Ascending aorta (tissue), 2 donors: Measurements from ENCODE around the gene DDX1. TPM values are rescaled to one million over a fixed set of nuclear protein-coding genes. Genes with fewer than 3 reads are reported as not detected.

Source experiments
- DNase-seq, 2 donors: peaks; one replicate each; pipeline ENCODE4 v3.0.0-alpha.2; 2019; ENCODE audit warnings: low spot score in 2 of 2
- H3K27ac ChIP-seq, 2 donors: fragments of 200-600 bp; sonication (generic); one replicate each; pipeline ENCODE4 v1.5.1; 2016 to 2017; ENCODE audit warnings: mild to moderate bottlenecking in 1 of 2
- H3K27me3 ChIP-seq: fragments of 200-600 bp; sonication (generic); one replicate; pipeline ENCODE4 v1.5.1; 2017
- H3K36me3 ChIP-seq, 2 donors: fragments of 200-600 bp; sonication (generic); one replicate each; pipeline ENCODE4 v1.5.1; 2016
- H3K4me1 ChIP-seq, 2 donors: fragments of 200-600 bp; sonication (generic); one replicate each; pipeline ENCODE4 v1.5.1; 2016 to 2017; ENCODE audit warnings: mild to moderate bottlenecking in 1 of 2
- H3K4me3 ChIP-seq, 2 donors: fragments of 200-600 bp; sonication (generic); one replicate each; pipeline ENCODE4 v1.5.1; 2016 to 2017; ENCODE audit warnings: mild to moderate bottlenecking in 1 of 2
- H3K9me3 ChIP-seq, 2 donors: fragments of 200-600 bp; sonication (generic); one replicate each; pipeline ENCODE4 v1.5.1; 2016
- CTCF ChIP-seq, 3 experiments: fragments of 200-600 bp in 2 of 3; fragments of 450-650 bp in 1 of 3; sonication (generic) in 2 of 3; IDR thresholded peaks; one replicate each; pipeline ENCODE4 v1.5.1; 2016 to 2019; ENCODE audit warnings: antibody characterized with exemption in 3 of 3, mild to moderate bottlenecking in 1 of 3, moderate library complexity in 1 of 3
- intact Hi-C: fragments of 100-400 bp; cut with DNase I; formaldehyde crosslinking; loops from one replicate; pipeline ENCODE4 v1.15.1; 2023
- total RNA-seq: library from RNA; depleted of rRNA; stranded (reverse); fragments of >200 nt; gene quantifications from one replicate; pipeline ENCODE4 v1.1.0, GENCODE V29; 2016

DDX1 gene
- total RNA-seq, 1 donor from 2014 or later: 21.5 TPM

GRCh38 chr2:15605721-15606120 lies 14.1 kb downstream of the DDX1 start:
- no peak for DNase-seq
- Histone ChIP-seq H3K27ac (no peak overlapping the region), H3K27me3 (no peaks in the 10 kb centered on the region), H3K4me1 (no peaks in the 10 kb centered on the region), H3K9me3 (no peaks in the 10 kb centered on the region), H3K4me3 (no peak overlapping the region), H3K36me3 (peaks cover 83 to 98% of the 10 kb centered on the region in 2 donors)
- no peak for TF ChIP-seq CTCF (IDR thresholded peaks at IDR 0.05)
- intact Hi-C loops: no loop called here

- Histone ChIP-seq H3K36me3 (peaks cover 73 to 88% of the 10 kb centered on the region in 2 donors), H3K27ac (no peak overlapping the region), H3K27me3 (no peaks in the 10 kb centered on the region), H3K9me3 (no peaks in the 10 kb centered on the region), H3K4me3 (no peak overlapping the region), H3K4me1 (no peaks in the 10 kb centered on the region)
- no peak for TF ChIP-seq CTCF (IDR thresholded peaks at IDR 0.05)
- intact Hi-C loops: no loop called here
- no peak for DNase-seq
Observed at GRCh38 chr2:15606481-15607441, 15.1 kb downstream of the DDX1 start.

GRCh38 chr2:15607709-15608391 lies 16.2 kb downstream of the DDX1 start:
- H3K4me1 ChIP-seq: no peaks in the 10 kb centered on the region
- peaks cover 63 to 77% of the 10 kb centered on the region in 2 donors for H3K36me3 ChIP-seq
- intact Hi-C loops: no loop called here
- no peak overlapping the region for H3K4me3 ChIP-seq
- H3K27ac ChIP-seq: no peak overlapping the region
- H3K27me3 ChIP-seq: no peaks in the 10 kb centered on the region
- no peak for TF ChIP-seq CTCF (IDR thresholded peaks at IDR 0.05)
- no peaks in the 10 kb centered on the region for H3K9me3 ChIP-seq
- DNase-seq: no peak

GRCh38 chr2:15608392-15608761 lies 16.7 kb downstream of the DDX1 start:
- TF ChIP-seq CTCF (IDR thresholded peaks at IDR 0.05): no peak
- no peaks in the 10 kb centered on the region for H3K4me1 ChIP-seq
- no peak for DNase-seq
- no peaks in the 10 kb centered on the region for H3K27me3 ChIP-seq
- H3K36me3 ChIP-seq: peaks cover 60 to 75% of the 10 kb centered on the region in 2 donors
- H3K27ac ChIP-seq: no peak overlapping the region
- intact Hi-C loops: no loop called here
- no peaks in the 10 kb centered on the region for H3K9me3 ChIP-seq
- no peak overlapping the region for H3K4me3 ChIP-seq

- peaks cover 57 to 66% of the 10 kb centered on the region in 2 donors for H3K36me3 ChIP-seq
- no peaks in the 10 kb centered on the region for H3K4me1 ChIP-seq
- intact Hi-C loops: no loop called here
- TF ChIP-seq CTCF (IDR thresholded peaks at IDR 0.05): no peak
- no peaks in the 10 kb centered on the region for H3K27me3 ChIP-seq
- no peak overlapping the region for H3K4me3 ChIP-seq
- DNase-seq: no peak
- H3K9me3 ChIP-seq: no peaks in the 10 kb centered on the region
- H3K27ac ChIP-seq: no peak overlapping the region
Observed at GRCh38 chr2:15609341-15610042, 17.8 kb downstream of the DDX1 start.
